GM18867 (cell line): ENCODE data around the gene OR10A5.
"Not testable (repeated sequence)": the region's sequence is repeated elsewhere in the genome, so short reads cannot be mapped to it uniquely, and the experiment has no call there.

Experiments used
- ATAC-seq: cut with Tn5 transposase; IDR thresholded peaks from one replicate; pipeline ENCODE4 v1.9.1; 2021; ENCODE audit warnings: mild to moderate bottlenecking, moderate library complexity; ENCODE audit not compliant: unreplicated experiment

OR10A5 gene

DNA sequence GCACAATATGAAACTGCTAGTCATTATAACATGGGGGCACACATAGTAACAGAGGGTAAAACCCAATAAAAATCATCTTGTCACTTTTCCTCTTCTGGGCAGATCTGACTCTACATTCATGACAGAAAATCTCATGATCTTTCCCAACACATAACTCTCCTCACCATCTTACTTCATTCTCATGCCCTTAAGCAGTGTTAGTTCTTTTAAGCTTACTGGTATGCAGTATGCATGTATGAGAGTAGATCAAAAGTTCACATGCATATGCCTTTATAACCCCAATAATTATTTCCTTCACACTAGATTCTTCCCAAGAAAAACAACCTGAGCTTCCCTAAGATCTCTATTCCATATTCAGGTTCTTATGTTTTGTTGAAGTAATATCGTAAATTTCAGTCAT is 25.8 kb downstream of the OR10A5 start:
- no peak for ATAC-seq

DNA sequence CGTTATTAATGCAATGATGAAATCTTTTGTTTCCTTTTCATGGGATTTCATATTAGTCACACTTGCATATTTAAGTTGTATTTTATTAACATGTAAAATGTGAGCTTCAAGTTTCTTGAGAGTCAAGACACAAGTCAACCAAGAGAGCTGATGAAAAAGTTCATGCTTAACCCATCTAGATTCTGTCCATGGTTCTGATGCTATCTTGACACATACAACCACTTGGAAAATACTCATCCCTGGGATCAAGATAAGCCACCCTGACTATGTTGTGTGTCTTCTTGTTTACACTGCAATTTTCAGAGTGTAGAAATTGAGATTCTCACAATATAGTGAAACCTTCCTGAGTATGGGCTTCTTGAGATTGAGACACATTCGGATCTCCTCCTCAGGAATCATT is 30.3 kb downstream of the OR10A5 start:
- ATAC-seq, result no peak

DNA sequence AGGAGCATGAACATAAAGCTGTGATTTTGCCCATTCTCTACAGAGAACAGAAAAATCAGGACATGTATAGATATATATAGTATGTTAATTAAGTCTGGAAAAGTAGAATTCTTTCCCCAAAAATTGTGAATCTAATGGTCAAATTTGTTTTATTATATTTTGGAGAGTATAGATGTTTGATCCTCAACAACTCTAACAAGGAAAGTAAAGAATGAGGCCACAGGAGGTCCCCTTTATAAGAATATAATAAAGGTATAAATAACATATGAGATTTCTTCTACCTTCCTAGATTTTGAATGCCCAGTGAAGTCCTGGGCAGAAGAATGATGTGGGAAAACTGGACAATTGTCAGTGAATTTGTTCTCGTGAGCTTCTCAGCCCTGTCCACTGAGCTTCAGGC is 30.8 kb downstream of the OR10A5 start, which contains the start of gene OR10A4:
Gene OR10A4 (plus strand): TSS at position 301 of the 400 bp plus-strand sequence. CDS start 23 bp downstream, at position 324.
- ATAC-seq, result no peak

DNA sequence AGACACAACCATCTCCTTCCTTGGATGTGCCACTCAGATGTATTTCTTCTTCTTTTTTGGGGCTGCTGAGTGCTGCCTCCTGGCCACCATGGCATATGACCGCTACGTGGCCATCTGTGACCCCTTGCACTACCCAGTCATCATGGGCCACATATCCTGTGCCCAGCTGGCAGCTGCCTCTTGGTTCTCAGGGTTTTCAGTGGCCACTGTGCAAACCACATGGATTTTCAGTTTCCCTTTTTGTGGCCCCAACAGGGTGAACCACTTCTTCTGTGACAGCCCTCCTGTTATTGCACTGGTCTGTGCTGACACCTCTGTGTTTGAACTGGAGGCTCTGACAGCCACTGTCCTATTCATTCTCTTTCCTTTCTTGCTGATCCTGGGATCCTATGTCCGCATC is 31.4 kb downstream of the OR10A5 start:
- ATAC-seq, result peak; percentile 69

DNA sequence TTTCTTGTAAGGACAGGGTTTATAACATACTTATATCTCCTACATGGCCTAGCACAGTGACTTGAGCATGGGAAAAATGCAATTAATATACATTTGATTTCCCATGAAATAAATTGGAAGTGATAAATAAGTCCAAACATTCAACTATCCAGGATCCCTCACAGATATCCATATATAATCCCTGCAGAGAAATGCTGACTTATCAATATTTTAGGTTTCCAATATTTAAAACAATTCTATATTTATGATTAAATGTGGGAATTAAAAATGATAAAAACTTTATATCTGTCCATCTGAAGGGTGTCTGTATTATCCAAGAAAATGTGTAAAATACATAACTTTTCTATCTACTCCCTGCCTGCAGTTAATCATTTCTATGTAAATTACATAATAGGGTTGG is 37.3 kb downstream of the OR10A5 start:
- no peak for ATAC-seq

DNA sequence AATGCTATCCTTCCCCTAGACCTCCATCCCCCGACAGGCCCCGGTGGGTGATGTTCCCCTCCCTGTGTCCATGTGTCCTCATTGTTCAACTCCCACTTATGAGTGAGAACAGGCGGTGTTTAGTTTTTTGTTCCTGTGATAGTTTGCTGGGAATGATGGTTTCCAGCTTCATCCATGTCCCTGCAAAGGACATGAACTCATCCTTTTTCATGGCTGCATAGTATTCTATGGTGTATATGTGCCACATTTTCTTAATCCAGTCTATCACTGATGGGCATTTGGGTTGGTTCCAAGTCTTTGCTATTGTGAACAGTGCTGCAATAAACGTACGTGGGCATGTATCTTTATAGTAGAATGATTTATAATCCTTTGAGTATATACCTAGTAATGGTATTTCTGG is 42.2 kb downstream of the OR10A5 start:
- ATAC-seq, result not testable (repeated sequence)

DNA sequence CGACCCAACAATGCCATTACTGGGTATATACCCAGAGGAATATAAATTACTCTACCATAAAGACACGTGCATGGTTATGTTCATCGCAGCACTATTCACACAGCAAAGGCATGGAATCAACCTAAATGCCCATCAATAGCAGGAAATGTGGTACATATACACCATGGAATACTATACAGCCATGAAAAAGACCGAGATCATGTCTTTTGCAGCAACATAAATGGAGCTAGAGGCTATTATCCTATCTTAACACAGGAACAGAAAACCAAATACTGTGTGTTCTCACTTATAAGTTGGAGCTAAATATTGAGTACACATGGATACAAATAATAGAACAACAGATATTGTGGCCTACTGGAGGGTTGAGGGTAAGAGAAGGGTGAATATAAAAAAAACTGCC is 43.3 kb downstream of the OR10A5 start:
- ATAC-seq, result no peak

DNA sequence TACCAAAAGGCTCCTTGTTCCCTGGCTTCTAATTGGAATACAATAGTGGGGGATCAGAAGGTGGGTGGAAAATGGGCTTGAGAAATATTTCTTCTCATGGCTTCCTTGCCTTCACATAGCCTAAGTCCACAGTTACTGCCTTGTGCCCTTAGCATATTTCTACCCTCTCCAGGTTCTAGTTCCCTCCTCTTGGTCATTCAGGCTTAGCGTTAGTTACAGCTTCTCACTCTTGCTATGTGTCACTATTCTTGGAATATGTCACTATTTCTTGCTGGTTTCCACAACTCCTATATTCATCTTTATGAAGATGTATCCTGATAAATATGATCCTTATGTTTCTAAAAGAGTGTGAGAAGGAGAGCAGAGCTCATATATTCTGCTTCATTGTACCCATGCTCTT is 44.4 kb downstream of the OR10A5 start:
- no peak for ATAC-seq

DNA sequence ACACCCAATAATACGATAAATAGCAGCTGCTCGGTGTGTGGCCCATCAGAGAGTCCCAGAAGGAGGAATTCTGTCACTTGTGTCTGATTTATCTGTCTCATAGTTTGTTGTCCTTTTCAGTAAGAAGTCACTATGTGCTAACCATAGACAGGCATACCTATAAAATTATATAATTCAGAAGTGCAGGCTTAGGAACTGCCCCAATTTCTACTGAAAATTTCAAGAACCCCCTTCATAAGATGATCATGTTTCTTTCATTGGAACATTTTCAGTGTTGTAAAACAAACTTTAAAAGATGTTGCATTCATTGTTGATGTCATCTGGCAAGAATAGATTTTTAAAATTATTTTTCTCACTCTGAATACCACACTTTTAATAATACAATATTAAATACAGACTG is 46.9 kb downstream of the OR10A5 start, which contains the start of gene OR2D2:
Gene OR2D2 (minus strand): TSS at position 101 of the 400 bp plus-strand sequence. CDS start 0 bp downstream, at position 101.
- no peak for ATAC-seq

DNA sequence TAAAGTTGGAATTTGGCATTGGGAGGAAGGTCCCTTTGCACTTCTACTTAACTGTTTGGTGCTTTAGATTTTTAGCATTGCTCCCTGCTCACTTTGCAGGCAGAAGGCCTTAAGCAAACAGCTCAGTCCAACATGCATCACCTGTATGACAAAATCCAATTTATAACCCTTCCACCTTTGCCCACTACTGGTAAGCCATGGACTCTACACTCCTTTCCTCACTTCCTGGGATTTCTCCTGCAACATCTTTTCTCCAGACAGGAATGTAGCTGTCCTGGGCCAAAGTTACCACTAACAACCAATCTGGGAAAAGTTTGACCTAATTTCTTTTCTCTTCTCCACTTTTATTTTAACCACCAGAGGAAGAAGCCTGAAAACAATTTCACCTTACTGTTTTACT is 48.6 kb downstream of the OR10A5 start:
- ATAC-seq, result no peak

DNA sequence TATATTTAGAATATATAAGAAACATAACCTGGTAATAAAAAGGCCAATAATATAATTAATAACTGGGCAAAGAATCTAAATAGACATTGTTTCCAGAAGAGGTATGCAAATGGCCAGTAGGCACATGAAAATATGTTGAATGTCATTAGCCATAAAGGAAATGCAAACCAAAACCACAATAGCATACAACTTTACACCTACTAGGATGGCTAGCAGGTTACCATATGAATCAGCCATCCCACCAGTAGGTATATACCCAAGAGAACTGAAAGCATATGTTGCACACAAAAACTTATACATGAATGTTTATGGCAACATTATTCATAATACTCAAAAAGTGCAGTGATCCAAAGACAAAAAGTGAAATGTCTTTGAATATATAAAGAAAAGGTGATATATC is 49.5 kb downstream of the OR10A5 start:
- peak; percentile 98 for ATAC-seq
